Activated naive CD8-positive, alpha-beta T cell (primary cell): Measurements from ENCODE around the gene MOV10L1.
A peak's percentile ranks its signal among the peaks of the same experiment; 100 is the strongest.

Source experiments
- H3K27ac Mint-ChIP-seq: one replicate; pipeline ENCODE4 v1.8.0; 2021; ENCODE audit warnings: mixed read lengths
- H3K27me3 Mint-ChIP-seq: one replicate; pipeline ENCODE4 v1.8.0; 2021; ENCODE audit warnings: mixed read lengths
- H3K36me3 Mint-ChIP-seq: one replicate; pipeline ENCODE4 v1.8.0; 2021; ENCODE audit warnings: mixed read lengths
- H3K4me1 Mint-ChIP-seq: one replicate; pipeline ENCODE4 v1.8.0; 2021; ENCODE audit warnings: low read depth, mixed read lengths
- H3K4me3 Mint-ChIP-seq: one replicate; pipeline ENCODE4 v1.8.0; 2021; ENCODE audit warnings: mild to moderate bottlenecking, mixed read lengths
- H3K9me3 Mint-ChIP-seq: one replicate; pipeline ENCODE4 v1.8.0; 2021; ENCODE audit warnings: low read depth, mixed read lengths

The MOV10L1 gene

DNA sequence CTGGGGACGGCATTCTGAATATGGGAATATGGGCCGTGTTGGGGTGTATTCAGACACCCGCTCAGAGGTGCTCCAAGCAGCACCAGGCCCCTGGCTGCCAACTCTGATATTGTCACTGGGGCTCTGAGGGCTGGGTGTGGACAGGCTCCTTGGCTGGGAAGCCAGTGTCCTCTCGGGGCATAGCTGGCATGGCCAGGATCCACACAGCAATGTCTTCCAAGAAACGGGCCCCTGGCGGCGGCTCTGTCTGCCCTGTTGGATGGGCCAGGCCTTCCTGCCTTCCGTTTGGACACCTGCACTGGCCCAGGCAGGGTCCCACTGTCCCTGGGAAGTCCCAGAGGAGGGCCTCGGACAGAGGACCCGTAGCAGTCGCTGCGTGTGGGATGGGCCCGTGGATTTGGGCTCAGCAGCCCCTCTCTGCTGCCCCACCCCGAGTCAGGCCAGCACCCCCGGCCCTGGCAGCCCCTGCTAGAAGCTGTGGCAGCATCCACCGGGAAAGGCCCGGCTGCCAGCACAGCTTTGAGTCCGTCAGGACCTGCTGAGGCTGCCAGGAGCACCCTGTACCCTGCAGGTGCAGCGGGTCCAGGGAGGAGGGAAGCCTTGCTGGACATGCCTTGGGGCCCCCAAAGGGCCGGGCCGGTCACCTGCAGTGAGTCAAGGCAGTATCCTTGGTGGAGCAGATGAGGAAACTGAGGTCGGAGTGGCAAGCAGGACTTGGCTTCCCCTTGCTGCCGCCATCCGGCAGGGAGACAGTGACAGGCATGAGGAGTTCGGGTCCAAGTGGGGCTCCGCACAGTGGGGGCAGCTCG, 84.8 kb downstream of the MOV10L1 start:
- peaks cover 1% of the 10 kb centered on the region for H3K4me1 Mint-ChIP-seq
- no peak overlapping the region for H3K4me3 Mint-ChIP-seq
- peaks cover 5% of the 10 kb centered on the region for H3K27me3 Mint-ChIP-seq
- no peak overlapping the region for H3K27ac Mint-ChIP-seq
- H3K9me3 Mint-ChIP-seq, result no peaks in the 10 kb centered on the region
- H3K36me3 Mint-ChIP-seq, result no peaks in the 10 kb centered on the region

DNA sequence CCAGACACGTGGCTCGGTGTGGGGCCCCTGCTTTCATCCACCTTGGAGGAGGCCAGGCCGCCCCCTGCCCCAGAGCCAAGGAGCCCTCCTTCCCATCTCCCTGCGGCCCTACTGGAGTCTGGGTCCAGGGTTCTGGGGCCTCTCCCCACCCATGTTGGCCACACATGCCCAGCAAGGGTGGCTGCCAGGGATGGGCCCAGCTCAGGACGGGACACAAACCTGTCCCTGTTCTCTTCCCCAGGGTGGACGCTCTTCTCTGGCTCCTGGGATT, 85.3 kb downstream of the MOV10L1 start:
- Mint-ChIP-seq H3K4me1 (peaks cover 4% of the 10 kb centered on the region), H3K27ac (no peak overlapping the region), H3K36me3 (no peaks in the 10 kb centered on the region), H3K9me3 (no peaks in the 10 kb centered on the region), H3K27me3 (peaks cover 8% of the 10 kb centered on the region), H3K4me3 (no peak overlapping the region)

DNA sequence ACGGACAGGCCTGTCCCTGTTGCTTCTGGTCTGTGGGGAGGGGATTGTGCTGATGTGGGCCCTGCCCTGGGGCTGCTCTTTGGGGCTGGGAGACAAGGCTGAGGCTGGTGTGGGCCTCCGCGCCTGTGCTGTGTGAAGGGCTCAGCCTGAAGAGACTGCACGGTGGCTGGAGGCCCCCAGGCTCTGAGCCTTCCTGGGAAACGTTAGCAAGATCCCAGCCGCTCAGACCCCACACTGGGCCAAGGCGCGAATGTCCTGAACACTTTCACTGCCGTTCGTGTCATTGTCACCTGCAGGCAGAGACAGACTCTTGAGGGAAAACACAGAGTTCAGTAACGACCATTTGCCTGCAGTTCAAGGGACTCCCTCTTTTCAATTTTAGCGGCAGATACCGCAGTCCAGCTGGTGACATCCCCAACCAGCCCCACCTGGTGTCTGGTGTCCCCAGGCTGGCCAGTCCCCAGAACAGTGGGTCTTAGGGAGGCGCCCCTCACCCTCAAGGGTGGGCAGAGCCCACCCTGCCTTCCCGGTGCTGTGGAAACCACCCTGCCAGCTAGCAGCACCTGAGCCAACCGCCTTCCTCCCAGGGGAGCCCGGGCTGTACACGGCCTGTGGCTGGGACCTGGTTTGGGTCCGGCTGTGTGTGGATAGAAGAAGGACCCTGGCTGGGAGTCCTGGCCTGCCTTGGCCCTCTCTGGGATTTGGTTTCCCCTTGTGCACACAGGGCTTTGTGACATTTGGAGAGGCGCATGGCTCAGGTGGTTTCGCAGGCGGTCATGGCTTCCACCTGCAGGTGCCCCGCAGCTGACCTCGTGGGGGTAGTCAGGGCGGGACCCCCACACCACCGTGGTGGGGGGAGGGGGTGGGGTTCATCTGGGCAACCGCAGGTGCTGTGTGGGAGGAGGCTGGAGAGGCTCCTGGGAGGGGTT, 86.4 kb downstream of the MOV10L1 start:
- Mint-ChIP-seq H3K27ac (no peak overlapping the region), H3K4me3 (no peak overlapping the region), H3K36me3 (no peaks in the 10 kb centered on the region), H3K9me3 (no peaks in the 10 kb centered on the region), H3K4me1 (peaks cover 4% of the 10 kb centered on the region), H3K27me3 (peaks cover 6% of the 10 kb centered on the region)

DNA sequence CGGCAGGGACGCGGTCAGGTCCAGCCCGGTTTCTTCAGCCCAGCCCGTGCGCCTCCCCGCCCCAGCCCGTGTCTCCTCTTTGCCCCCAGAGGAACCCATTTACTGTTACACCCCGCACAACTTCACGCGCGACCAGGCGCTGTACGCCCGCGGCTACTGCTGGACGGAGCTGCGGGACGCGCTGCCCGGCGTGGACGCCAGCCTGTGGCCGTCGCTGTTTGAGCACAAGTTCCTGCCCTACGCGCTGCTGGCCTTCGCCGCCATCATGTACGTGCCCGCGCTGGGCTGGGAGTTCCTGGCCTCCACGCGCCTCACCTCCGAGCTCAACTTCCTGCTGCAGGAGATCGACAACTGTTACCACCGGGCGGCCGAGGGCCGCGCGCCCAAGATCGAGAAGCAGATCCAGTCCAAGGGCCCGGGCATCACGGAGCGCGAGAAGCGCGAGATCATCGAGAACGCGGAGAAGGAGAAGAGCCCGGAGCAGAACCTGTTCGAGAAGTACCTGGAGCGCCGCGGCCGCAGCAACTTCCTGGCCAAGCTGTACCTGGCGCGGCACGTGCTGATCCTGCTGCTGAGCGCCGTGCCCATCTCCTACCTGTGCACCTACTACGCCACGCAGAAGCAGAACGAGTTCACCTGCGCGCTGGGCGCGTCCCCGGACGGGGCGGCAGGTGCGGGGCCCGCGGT, 87.2 kb downstream of the MOV10L1 start:
- H3K36me3 Mint-ChIP-seq, result no peaks in the 10 kb centered on the region

DNA sequence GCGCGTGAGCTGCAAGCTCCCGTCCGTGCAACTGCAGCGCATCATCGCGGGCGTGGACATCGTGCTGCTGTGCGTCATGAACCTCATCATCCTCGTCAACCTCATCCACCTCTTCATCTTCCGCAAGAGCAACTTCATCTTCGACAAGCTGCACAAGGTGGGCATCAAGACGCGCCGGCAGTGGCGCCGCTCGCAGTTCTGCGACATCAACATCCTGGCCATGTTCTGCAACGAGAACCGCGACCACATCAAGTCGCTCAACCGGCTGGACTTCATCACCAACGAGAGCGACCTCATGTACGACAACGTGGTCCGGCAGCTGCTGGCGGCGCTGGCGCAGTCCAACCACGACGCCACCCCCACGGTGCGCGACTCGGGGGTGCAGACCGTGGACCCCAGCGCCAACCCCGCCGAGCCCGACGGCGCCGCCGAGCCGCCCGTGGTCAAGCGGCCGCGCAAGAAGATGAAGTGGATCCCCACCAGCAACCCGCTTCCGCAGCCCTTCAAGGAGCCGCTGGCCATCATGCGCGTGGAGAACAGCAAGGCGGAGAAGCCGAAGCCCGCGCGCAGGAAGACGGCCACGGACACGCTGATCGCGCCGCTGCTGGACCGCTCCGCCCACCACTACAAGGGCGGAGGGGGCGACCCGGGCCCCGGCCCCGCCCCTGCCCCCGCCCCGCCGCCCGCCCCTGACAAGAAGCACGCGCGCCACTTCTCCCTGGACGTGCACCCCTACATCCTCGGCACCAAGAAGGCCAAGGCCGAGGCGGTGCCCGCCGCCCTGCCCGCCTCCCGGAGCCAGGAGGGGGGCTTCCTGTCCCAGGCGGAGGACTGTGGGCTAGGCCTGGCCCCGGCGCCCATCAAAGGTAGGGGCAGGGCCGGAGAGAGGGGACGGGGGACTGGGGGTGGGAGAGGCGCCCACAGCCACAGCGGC, 88.0 kb downstream of the MOV10L1 start:
- peaks cover 4% of the 10 kb centered on the region for H3K4me1 Mint-ChIP-seq
- peaks cover 6% of the 10 kb centered on the region for H3K27me3 Mint-ChIP-seq
- H3K27ac Mint-ChIP-seq, result no peak overlapping the region
- no peaks in the 10 kb centered on the region for H3K9me3 Mint-ChIP-seq
- H3K36me3 Mint-ChIP-seq, result no peaks in the 10 kb centered on the region
- H3K4me3 Mint-ChIP-seq, result no peak overlapping the region

More for the DNA sequence above, 87.2 kb downstream of the MOV10L1 start:
- Mint-ChIP-seq H3K9me3 (no peaks in the 10 kb centered on the region), H3K4me1 (peaks cover 4% of the 10 kb centered on the region), H3K27me3 (peaks cover 6% of the 10 kb centered on the region), H3K4me3 (no peak overlapping the region), H3K27ac (no peak overlapping the region)

DNA sequence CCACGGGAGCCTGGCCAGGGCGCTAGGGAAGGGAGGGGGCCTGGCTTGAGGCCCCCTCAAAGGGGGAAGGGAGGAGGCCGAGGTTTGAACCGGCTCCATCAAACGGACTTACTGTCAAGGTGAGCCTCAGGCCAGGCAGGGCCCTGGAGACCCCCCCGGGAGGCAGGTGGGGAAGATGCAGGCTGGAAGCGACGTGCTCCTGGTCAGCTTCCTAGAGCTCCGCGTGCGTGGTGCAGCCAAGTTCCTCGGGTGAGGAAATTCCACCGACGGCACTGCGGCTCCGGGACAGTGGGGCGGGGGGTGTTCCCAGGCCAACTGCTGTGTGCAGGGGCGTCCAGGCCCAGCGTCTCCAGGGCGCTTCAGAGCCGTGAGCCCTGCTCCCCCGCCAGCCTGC, 88.7 kb downstream of the MOV10L1 start:
- no peak overlapping the region for H3K4me3 Mint-ChIP-seq
- H3K36me3 Mint-ChIP-seq, result no peaks in the 10 kb centered on the region
- H3K27me3 Mint-ChIP-seq, result peaks cover 6% of the 10 kb centered on the region
- H3K4me1 Mint-ChIP-seq, result peaks cover 4% of the 10 kb centered on the region
- H3K27ac Mint-ChIP-seq, result no peak overlapping the region
- no peaks in the 10 kb centered on the region for H3K9me3 Mint-ChIP-seq

DNA sequence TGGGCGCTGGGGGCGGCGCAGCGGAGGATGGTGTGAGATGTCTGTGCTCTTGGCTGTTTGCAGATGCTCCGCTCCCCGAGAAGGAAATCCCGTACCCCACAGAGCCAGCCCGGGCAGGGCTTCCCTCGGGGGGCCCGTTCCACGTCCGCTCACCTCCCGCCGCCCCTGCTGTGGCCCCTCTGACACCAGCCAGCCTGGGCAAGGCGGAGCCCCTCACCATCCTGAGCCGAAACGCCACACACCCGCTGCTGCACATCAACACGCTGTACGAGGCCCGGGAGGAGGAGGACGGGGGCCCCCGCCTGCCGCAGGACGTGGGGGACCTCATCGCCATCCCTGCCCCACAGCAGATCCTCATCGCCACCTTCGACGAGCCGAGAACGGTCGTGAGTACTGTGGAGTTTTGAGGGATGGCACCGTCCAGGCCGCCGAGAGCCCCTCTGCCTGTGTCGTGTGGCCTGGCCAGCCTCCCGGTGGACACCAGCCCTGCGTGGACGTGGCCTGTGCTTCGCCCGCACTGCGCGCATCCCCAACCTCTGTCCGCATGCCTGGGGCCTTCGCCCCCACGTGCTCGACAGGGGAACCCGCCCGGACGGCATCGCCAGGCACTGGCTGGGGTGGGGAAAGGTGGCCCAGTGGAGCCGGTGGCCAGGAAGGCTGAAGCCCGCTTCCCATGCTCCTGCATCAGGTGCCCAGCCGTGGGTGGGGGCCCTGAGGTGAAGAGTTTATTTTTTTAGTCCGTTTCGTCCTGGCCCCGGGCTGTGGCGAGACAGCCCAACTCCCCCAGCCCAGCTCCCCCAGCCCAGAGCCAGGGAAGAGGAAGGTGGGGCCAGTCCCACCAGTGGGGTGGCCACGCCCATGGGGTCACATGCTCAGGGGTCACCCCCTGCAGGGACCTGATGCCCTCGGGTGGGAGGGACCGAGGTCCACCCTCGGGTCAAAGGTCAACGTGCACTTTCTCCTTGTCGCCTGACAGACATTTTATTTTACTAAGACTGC, 89.4 kb downstream of the MOV10L1 start:
- Mint-ChIP-seq H3K9me3 (no peaks in the 10 kb centered on the region), H3K27ac (no peak overlapping the region), H3K4me1 (peaks cover 6% of the 10 kb centered on the region), H3K36me3 (no peaks in the 10 kb centered on the region), H3K4me3 (no peak overlapping the region), H3K27me3 (peaks cover 6% of the 10 kb centered on the region)

DNA sequence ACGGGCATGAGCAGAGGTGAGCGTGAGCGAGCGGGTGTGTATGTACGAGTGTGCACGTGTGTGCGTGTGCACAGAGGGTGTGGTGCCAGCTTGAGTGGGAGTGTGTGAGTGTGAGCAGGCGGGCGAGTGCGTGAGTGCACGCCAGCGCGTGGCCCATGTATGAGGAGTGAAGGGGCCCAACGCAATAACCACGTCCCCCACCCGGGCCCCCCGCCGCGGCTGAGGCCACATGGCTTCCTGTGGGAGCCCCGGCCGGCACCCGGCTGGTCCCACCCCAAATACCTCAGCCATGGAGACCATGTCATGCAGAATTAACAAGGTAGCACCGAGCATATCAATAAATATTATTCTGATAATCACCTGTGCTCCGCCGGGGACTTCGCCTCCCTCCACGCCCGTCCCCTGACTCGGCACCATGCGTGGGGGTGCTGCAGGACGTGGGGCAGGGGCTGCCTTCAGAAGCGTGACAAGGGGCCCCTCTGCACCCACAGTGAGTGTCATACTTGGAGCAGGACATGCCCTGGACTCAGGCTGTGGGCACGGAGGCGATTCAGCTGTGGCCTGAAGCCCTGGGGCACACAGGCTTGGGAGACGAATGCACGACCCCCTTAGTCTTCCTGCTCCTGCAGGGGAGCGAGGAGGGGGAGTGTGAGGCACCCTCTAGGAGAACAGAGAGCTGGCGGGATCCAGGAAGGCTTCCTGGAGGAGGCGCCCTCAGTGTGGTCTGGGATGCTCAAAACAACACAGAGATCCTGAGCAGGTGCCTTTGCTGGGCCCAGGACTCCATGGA, 90.3 kb downstream of the MOV10L1 start:
- Mint-ChIP-seq H3K9me3 (no peaks in the 10 kb centered on the region), H3K36me3 (no peaks in the 10 kb centered on the region), H3K4me1 (peaks cover 6% of the 10 kb centered on the region), H3K4me3 (no peak overlapping the region), H3K27ac (no peak overlapping the region), H3K27me3 (peaks cover 6% of the 10 kb centered on the region)

DNA sequence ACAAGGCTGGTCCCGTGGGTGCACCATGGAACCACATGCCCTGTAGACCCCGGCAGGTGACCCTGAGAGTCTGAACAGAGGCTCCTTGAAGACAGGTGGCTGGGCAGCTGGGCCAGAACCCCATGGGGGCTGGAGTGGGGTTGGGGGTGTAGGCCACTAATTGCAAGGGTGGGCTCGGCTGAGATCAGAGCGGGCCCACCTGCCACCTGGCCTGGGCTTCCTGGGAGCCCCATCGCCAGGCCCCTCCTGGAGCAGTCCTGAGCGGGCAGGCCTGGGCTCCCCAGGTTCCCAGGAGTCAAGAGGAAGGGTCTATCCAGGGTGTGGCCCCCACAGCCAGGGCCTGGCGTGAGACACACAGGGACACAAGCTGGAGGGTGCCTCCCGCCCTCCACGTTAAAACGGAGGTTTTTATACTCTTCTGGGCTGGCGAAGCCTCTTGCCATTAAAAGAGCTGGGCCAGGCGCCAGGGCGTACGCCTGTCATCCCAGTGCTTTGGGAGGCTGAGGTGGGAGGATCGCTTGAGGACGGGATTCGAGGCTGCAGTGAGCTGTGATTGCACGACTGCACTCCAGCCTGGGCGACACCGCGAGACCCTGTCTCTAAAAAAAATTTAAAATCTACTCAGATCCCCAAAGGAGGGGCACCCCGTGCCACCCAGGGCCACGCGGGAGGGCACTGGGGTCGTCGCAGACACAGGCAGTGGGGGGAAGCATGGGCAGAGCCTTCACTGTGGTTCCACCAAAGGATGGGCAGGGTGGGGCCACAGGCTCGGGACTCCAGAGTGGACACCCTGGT, 91.1 kb downstream of the MOV10L1 start:
- Mint-ChIP-seq H3K36me3 (no peaks in the 10 kb centered on the region), H3K4me3 (no peak overlapping the region), H3K9me3 (no peaks in the 10 kb centered on the region), H3K4me1 (peaks cover 9% of the 10 kb centered on the region), H3K27ac (no peak overlapping the region), H3K27me3 (peaks cover 6% of the 10 kb centered on the region)

DNA sequence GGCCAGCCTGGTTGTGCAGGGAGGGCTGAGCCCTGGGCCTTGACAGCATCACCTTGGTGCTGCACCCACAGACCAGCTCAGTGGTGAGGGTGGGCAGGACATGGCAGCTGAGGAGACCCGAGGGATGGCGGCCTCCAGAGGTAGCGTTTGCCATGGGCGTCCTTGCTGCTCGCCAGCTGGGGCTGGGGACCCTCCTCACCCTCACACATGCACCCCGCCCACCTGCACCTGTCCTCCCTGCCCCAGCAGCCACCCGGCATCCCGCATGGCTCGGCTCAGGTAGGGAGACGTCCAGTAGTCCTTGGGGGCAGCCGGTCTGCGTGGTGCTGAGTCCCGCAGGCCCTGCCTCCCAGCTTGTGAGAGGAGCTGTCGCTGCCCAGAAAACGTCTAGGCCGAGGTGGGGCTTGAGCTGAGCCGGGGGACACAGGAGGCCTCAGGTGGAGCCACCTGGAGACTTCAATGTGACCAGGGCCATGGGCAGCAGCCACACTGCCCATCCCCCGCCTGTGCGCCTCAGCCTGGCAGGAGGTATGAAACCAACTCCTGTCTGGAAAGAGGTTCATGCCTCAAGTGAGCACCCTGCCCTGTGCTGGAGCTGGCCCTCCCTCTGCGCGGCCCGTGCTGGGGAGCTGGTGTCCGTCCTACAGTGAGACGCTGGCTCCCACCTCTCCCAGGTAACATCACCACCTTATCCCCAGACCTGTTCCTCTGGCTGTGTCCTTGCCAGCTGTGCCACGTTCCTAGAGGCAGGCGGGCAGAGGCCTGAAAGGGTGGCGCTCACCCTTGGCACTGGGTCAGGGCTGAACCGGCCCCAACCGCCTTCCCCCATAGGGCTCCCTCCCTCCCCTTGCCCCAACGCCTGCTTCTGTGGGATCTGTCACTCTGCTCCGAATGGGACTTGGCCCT, 92.6 kb downstream of the MOV10L1 start:
- peaks cover 15% of the 10 kb centered on the region for H3K4me1 Mint-ChIP-seq
- H3K27ac Mint-ChIP-seq, result no peak overlapping the region
- peaks cover 4% of the 10 kb centered on the region for H3K27me3 Mint-ChIP-seq
- peaks cover 2% of the 10 kb centered on the region for H3K36me3 Mint-ChIP-seq
- H3K9me3 Mint-ChIP-seq, result no peaks in the 10 kb centered on the region
- H3K4me3 Mint-ChIP-seq, result no peak overlapping the region

DNA sequence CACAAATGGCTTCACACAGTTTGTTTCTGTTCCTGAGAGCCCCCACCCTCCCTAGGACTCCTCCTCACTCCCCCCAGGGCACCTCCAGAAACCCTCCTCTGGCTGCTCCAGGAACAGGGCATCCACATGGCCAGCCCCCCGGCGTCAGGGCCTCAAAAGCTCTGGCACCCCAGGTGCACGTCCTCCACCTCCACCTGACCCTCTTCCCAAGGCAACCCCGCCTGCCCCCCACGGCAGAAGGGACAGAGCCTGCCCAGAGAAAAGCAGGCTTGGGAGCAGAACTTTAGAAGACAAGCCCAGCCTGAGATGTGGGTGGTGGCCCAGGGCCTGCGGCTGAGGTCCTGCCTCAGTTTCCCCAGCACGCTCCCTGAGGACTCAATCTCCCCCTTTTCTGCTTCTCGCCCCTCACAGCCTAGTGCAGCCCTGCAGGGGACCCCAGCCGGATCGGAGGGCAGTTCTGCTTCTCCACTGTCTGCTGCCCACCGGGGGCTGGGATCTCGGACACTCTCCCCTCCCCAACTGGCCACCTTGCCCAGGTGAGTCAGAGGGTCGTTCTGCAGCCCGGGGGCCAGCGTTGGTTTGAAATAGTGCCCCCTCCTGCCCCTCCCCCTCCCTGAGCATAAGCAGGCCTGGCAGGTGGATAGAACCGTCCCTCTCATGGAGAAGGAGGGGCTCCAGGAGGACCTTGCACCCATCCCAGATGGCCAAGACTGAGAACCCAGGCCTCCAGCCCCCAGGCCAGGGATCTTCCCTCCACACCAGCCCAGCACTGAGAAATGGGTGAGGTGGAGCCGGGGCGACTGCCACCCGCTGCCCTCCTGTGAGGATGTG, 93.5 kb downstream of the MOV10L1 start:
- peaks cover 18% of the 10 kb centered on the region for H3K4me1 Mint-ChIP-seq
- H3K27me3 Mint-ChIP-seq, result peaks cover 3% of the 10 kb centered on the region
- H3K9me3 Mint-ChIP-seq, result no peaks in the 10 kb centered on the region
- H3K4me3 Mint-ChIP-seq, result peak overlapping the region; percentile 59
- H3K36me3 Mint-ChIP-seq, result peaks cover 2% of the 10 kb centered on the region
- H3K27ac Mint-ChIP-seq, result no peak overlapping the region
